SH-SY5Y (cell line): ENCODE results near the gene SENP1.

Experiments
- GATA2 ChIP-seq: IDR thresholded peaks from 2 replicates; pipeline ENCODE4 v1.6.1; 2011; ENCODE audit warnings: mild to moderate bottlenecking, low read depth, low read length
- GATA3 ChIP-seq: IDR thresholded peaks from 2 replicates; pipeline ENCODE4 v1.6.1; 2011; ENCODE audit warnings: low read depth, mild to moderate bottlenecking, low read length, moderate library complexity

GRCh38 chr12:48024735-48025134 is 81.1 kb downstream of the SENP1 start:
- TF ChIP-seq GATA3, result no peak
- no peak for TF ChIP-seq GATA2
